ENCODE measurements around the gene PLSCR1. TPM values are rescaled to one million over a fixed set of nuclear protein-coding genes. Genes with fewer than 3 reads are reported as not detected.
"Not testable (repeated sequence)": the region's sequence is repeated elsewhere in the genome, so short reads cannot be mapped to it uniquely, and the experiment has no call there.

PLSCR1 gene
- total RNA-seq, 1 experiment from 2014 or later, result 62.8 TPM

DNA sequence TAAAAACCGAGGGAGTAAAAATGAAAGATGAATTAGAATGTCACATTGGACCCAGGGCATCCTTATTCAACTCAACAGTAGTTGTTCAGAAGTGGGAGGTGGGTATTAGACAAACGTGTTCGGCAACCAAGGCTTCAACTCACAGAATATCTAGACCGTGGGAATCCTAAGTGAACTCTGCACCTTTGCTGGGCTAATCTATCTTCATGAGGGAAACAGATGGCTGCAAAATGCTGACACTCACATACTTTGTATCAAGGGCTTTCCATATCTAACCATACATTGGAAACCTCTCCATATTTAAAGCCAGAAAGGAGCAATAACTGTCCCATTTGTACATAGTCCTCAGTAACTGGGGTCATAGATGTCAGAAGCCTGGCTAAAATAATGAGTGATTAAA is 20.9 kb downstream of the PLSCR1 start:
- H3K36me3 Mint-ChIP-seq (ENCODE audit: insufficient read depth, unreplicated experiment), result peaks cover 79% of the 10 kb centered on the region
- H3K27me3 Mint-ChIP-seq (ENCODE audit: insufficient read depth, unreplicated experiment), result no peaks in the 10 kb centered on the region
- H3K9me3 Mint-ChIP-seq (ENCODE audit: unreplicated experiment), result no peaks in the 10 kb centered on the region
- no peak for DNase-seq (ENCODE audit: unreplicated experiment)
- no TSS peak for BruUV-seq (replicated peaks)
- no peak overlapping the region for H3K4me3 Mint-ChIP-seq (ENCODE audit: unreplicated experiment)
- no peak for TF ChIP-seq CTCF (IDR thresholded peaks at IDR 0.05; ENCODE audit: unreplicated experiment)
- H3K4me1 Mint-ChIP-seq (ENCODE audit: insufficient read depth, unreplicated experiment), result no peaks in the 10 kb centered on the region
- H3K27ac Mint-ChIP-seq (ENCODE audit: low read depth, unreplicated experiment), result no peak overlapping the region
- CTCF ChIA-PET, result no interaction called here
- intact Hi-C loops (cut with micrococcal nuclease), result no loop called here
- POLR2A ChIA-PET, result no interaction called here

- DNase-seq (ENCODE audit: unreplicated experiment); H3K27ac Mint-ChIP-seq (ENCODE audit: low read depth, unreplicated experiment): not testable (repeated sequence)
- CTCF ChIA-PET, result interaction anchor here (0.6 kb wide), 1 partner anchor 132 kb away, joined by 4 read pairs; no protein-coding TSS in a partner anchor
Observed at GRCh38 chr3:146522174-146523158, 21.9 kb downstream of the PLSCR1 start.

GRCh38 chr3:146521394-146521793 is 23.0 kb downstream of the PLSCR1 start:
- ChIA-PET CTCF (interaction anchor here (0.6 kb wide), 1 partner anchor 9 kb away, joined by 3 read pairs; no protein-coding TSS in a partner anchor), POLR2A (interaction anchor here (1.9 kb wide), 1 partner anchor 13 kb away, joined by 7 read pairs; no protein-coding TSS in a partner anchor)
- Mint-ChIP-seq H3K27me3 (ENCODE audit: insufficient read depth, unreplicated experiment) (no peaks in the 10 kb centered on the region), H3K4me3 (ENCODE audit: unreplicated experiment) (no peak overlapping the region), H3K4me1 (ENCODE audit: insufficient read depth, unreplicated experiment) (no peaks in the 10 kb centered on the region), H3K9me3 (ENCODE audit: unreplicated experiment) (no peaks in the 10 kb centered on the region), H3K27ac (ENCODE audit: low read depth, unreplicated experiment) (no peak overlapping the region), H3K36me3 (ENCODE audit: insufficient read depth, unreplicated experiment) (peaks cover 65% of the 10 kb centered on the region)
- DNase-seq (ENCODE audit: unreplicated experiment), result no peak
- no peak for TF ChIP-seq CTCF (IDR thresholded peaks at IDR 0.05; ENCODE audit: unreplicated experiment)
- intact Hi-C loops (cut with micrococcal nuclease), result no loop called here
- no TSS peak for BruUV-seq (replicated peaks)

More at GRCh38 chr3:146522174-146523158, 21.9 kb downstream of the PLSCR1 start:
- BruUV-seq (replicated peaks); H3K4me3 Mint-ChIP-seq (ENCODE audit: unreplicated experiment); intact Hi-C loops (cut with micrococcal nuclease); H3K4me1 Mint-ChIP-seq (ENCODE audit: insufficient read depth, unreplicated experiment); H3K9me3 Mint-ChIP-seq (ENCODE audit: unreplicated experiment); H3K27me3 Mint-ChIP-seq (ENCODE audit: insufficient read depth, unreplicated experiment): not testable (repeated sequence)
- peaks cover 69% of the 10 kb centered on the region for H3K36me3 Mint-ChIP-seq (ENCODE audit: insufficient read depth, unreplicated experiment)
- POLR2A ChIA-PET, result interaction anchor here (1.9 kb wide), 1 partner anchor 12 kb away, joined by 7 read pairs; no protein-coding TSS in a partner anchor

- ChIA-PET POLR2A (no interaction called here), CTCF (no interaction called here)
- no peaks in the 10 kb centered on the region for H3K4me1 Mint-ChIP-seq (ENCODE audit: insufficient read depth, unreplicated experiment)
- H3K4me3 Mint-ChIP-seq (ENCODE audit: unreplicated experiment), result no peak overlapping the region
- no TSS peak for BruUV-seq (replicated peaks)
- peaks cover 59% of the 10 kb centered on the region for H3K36me3 Mint-ChIP-seq (ENCODE audit: insufficient read depth, unreplicated experiment)
- no peaks in the 10 kb centered on the region for H3K9me3 Mint-ChIP-seq (ENCODE audit: unreplicated experiment)
- DNase-seq (ENCODE audit: unreplicated experiment), result no peak
- no peak for TF ChIP-seq CTCF (IDR thresholded peaks at IDR 0.05; ENCODE audit: unreplicated experiment)
- H3K27ac Mint-ChIP-seq (ENCODE audit: low read depth, unreplicated experiment), result no peak overlapping the region
- intact Hi-C loops (cut with micrococcal nuclease), result no loop called here
- no peaks in the 10 kb centered on the region for H3K27me3 Mint-ChIP-seq (ENCODE audit: insufficient read depth, unreplicated experiment)
Observed at GRCh38 chr3:146519810-146520209, 24.6 kb downstream of the PLSCR1 start.

All from MCF 10A (cell line).